ENCODE data around the gene U2SURP.
"Not testable (repeated sequence)": the region's sequence is repeated elsewhere in the genome, so short reads cannot be mapped to it uniquely, and the experiment has no call there.

U2SURP gene

GRCh38 chr3:143071776-143072175 is 70.4 kb downstream of the U2SURP start:
- DNase-seq (ENCODE audit: low read depth) = no peak

- not testable (repeated sequence) for DNase-seq (ENCODE audit: low read depth)
Observed at GRCh38 chr3:143072298-143073020, 71.1 kb downstream of the U2SURP start.

- DNase-seq (ENCODE audit: low read depth) = not testable (repeated sequence)
Observed at GRCh38 chr3:143073541-143073940, 72.2 kb downstream of the U2SURP start.

- DNase-seq (ENCODE audit: low read depth) = not testable (repeated sequence)
Observed at GRCh38 chr3:143073983-143074382, 72.6 kb downstream of the U2SURP start.

- DNase-seq (ENCODE audit: low read depth) = no peak
Observed at GRCh38 chr3:143078883-143079282, 77.5 kb downstream of the U2SURP start.

- DNase-seq (ENCODE audit: low read depth) = no peak
Observed at GRCh38 chr3:143080196-143080595, 78.8 kb downstream of the U2SURP start.

GRCh38 chr3:143081365-143081764 is 80.0 kb downstream of the U2SURP start:
- no peak for DNase-seq (ENCODE audit: low read depth)

GRCh38 chr3:143081844-143082778 is 80.7 kb downstream of the U2SURP start:
- DNase-seq (ENCODE audit: low read depth) = no peak

GRCh38 chr3:143083781-143084180 is 82.4 kb downstream of the U2SURP start:
- DNase-seq (ENCODE audit: low read depth) = no peak

GRCh38 chr3:143084856-143085731 is 83.7 kb downstream of the U2SURP start:
- no peak for DNase-seq (ENCODE audit: low read depth)

GRCh38 chr3:143088835-143089234 is 87.5 kb downstream of the U2SURP start:
- no peak for DNase-seq (ENCODE audit: low read depth)

GRCh38 chr3:143089965-143090364 is 88.6 kb downstream of the U2SURP start:
- no peak for DNase-seq (ENCODE audit: low read depth)

GRCh38 chr3:143090486-143090885 is 89.1 kb downstream of the U2SURP start:
- DNase-seq (ENCODE audit: low read depth) = no peak

- DNase-seq (ENCODE audit: low read depth) = no peak
Observed at GRCh38 chr3:143090976-143091837, 89.8 kb downstream of the U2SURP start.

GRCh38 chr3:143092191-143092590 is 90.8 kb downstream of the U2SURP start:
- DNase-seq (ENCODE audit: low read depth) = no peak

GRCh38 chr3:143095813-143096212 is 94.4 kb downstream of the U2SURP start:
- no peak for DNase-seq (ENCODE audit: low read depth)

GRCh38 chr3:143098032-143098764 is 96.8 kb downstream of the U2SURP start:
- no peak for DNase-seq (ENCODE audit: low read depth)

GRCh38 chr3:143099210-143099609 is 97.8 kb downstream of the U2SURP start:
- DNase-seq (ENCODE audit: low read depth) = no peak

- no peak for DNase-seq (ENCODE audit: low read depth)
Observed at GRCh38 chr3:143099690-143100089, 98.3 kb downstream of the U2SURP start.

GRCh38 chr3:143100451-143100850 is 99.1 kb downstream of the U2SURP start:
- DNase-seq (ENCODE audit: low read depth) = no peak
